ENCODE data around the gene MYH7. TPM values are rescaled to one million over a fixed set of nuclear protein-coding genes. Genes with fewer than 3 reads are reported as not detected.

Gene MYH7
- polyA plus RNA-seq, 1 experiment: not detected

- H3K27ac ChIP-seq (ENCODE audit: low read depth, low read length): no peak overlapping the region
- CTCF ChIA-PET: interaction anchor here (0.6 to 4.8 kb wide), 2 partner anchors 56 to 323 kb away, joined by 3 to 138 read pairs; partner anchors contain the start of gene PABPN1
- H3K9me3 ChIP-seq (ENCODE audit: control insufficient read depth, insufficient read depth, low read length): no peaks in the 10 kb centered on the region
- no peak overlapping the region for H3K4me3 ChIP-seq (ENCODE audit: low read depth, low read length)
- H3K27me3 ChIP-seq (ENCODE audit: control insufficient read depth, insufficient read depth, low read length): peaks cover 50% of the 10 kb centered on the region
- no peak for DNase-seq (ENCODE audit: low read depth, low spot score)
- no peak for TF ChIP-seq CTCF (IDR thresholded peaks at IDR 0.05; ENCODE audit: low read depth, low read length)
- POLR2A ChIA-PET: no interaction called here
Observed at GRCh38 chr14:23381871-23382270, 53.6 kb downstream of the MYH7 start.

- Histone ChIP-seq H3K9me3 (ENCODE audit: control insufficient read depth, insufficient read depth, low read length) (no peaks in the 10 kb centered on the region), H3K27ac (ENCODE audit: low read depth, low read length) (no peak overlapping the region), H3K4me3 (ENCODE audit: low read depth, low read length) (no peak overlapping the region), H3K27me3 (ENCODE audit: control insufficient read depth, insufficient read depth, low read length) (peaks cover 51% of the 10 kb centered on the region)
- TF ChIP-seq CTCF (IDR thresholded peaks at IDR 0.05; ENCODE audit: low read depth, low read length): no peak
- ChIA-PET POLR2A (interaction anchor here (0.6 to 2.1 kb wide), 3 partner anchors 28 to 268 kb away, joined by 3 to 9 read pairs (median 5); partner anchors contain the start of gene SLC22A17), CTCF (interaction anchor here (0.6 to 4.8 kb wide), 16 partner anchors 8 to 250 kb away, joined by 3 to 138 read pairs (median 6); partner anchors contain the start of genes PABPN1 and SLC22A17)
- no peak for DNase-seq (ENCODE audit: low read depth, low spot score)
Observed at GRCh38 chr14:23380976-23381375, 54.5 kb downstream of the MYH7 start.

- H3K27me3 ChIP-seq (ENCODE audit: control insufficient read depth, insufficient read depth, low read length): peaks cover 48% of the 10 kb centered on the region
- H3K4me3 ChIP-seq (ENCODE audit: low read depth, low read length): no peak overlapping the region
- TF ChIP-seq CTCF (IDR thresholded peaks at IDR 0.05; ENCODE audit: low read depth, low read length): no peak
- POLR2A ChIA-PET: interaction anchor here (0.6 to 2.1 kb wide), 3 partner anchors 28 to 267 kb away, joined by 3 to 9 read pairs (median 5); partner anchors contain the start of gene SLC22A17
- no peak overlapping the region for H3K27ac ChIP-seq (ENCODE audit: low read depth, low read length)
- H3K9me3 ChIP-seq (ENCODE audit: control insufficient read depth, insufficient read depth, low read length): no peaks in the 10 kb centered on the region
- CTCF ChIA-PET: interaction anchor here (0.6 to 4.8 kb wide), 35 partner anchors 8 to 251 kb away, joined by 3 to 138 read pairs (median 5); partner anchors contain the start of genes PABPN1 and SLC22A17
- no peak for DNase-seq (ENCODE audit: low read depth, low spot score)
Observed at GRCh38 chr14:23380197-23380914, 55.1 kb downstream of the MYH7 start.

- no peak for DNase-seq (ENCODE audit: low read depth, low spot score)
Observed at GRCh38 chr14:23379366-23380196, 55.9 kb downstream of the MYH7 start.

More at GRCh38 chr14:23379366-23380196, 55.9 kb downstream of the MYH7 start:
- Histone ChIP-seq H3K4me3 (ENCODE audit: low read depth, low read length) (no peak overlapping the region), H3K27ac (ENCODE audit: low read depth, low read length) (no peak overlapping the region), H3K9me3 (ENCODE audit: control insufficient read depth, insufficient read depth, low read length) (no peaks in the 10 kb centered on the region), H3K27me3 (ENCODE audit: control insufficient read depth, insufficient read depth, low read length) (peaks cover 46% of the 10 kb centered on the region)
- ChIA-PET CTCF (interaction anchor here (0.6 to 4.8 kb wide), 36 partner anchors 9 to 444 kb away, joined by 3 to 138 read pairs (median 4); partner anchors contain the start of genes PABPN1 and SLC22A17), POLR2A (interaction anchor here (1.6 to 2.1 kb wide), 2 partner anchors 27 to 57 kb away, joined by 5 to 9 read pairs; partner anchors contain the start of gene SLC22A17)
- TF ChIP-seq CTCF (IDR thresholded peaks at IDR 0.05; ENCODE audit: low read depth, low read length): peak; percentile 97

Data from AG04450 (cell line).